K562 (cell line): ENCODE measurements around the gene ORAI3. TPM values are rescaled to one million over a fixed set of nuclear protein-coding genes. Genes with fewer than 3 reads are reported as not detected.

Source experiments
- ADNP ChIP-seq: fragments of 200-800 bp; sonication (Bioruptor generic); IDR thresholded peaks from 2 replicates; pipeline ENCODE4 v1.6.1; 2016; ENCODE audit warnings: missing genetic modification characterization, missing compliant biosample characterization
- CBFA2T3 ChIP-seq: fragments of 450-650 bp; IDR thresholded peaks from 2 replicates; pipeline ENCODE4 v1.6.1; 2017
- CHD2 ChIP-seq: IDR thresholded peaks from 2 replicates; pipeline ENCODE4 v1.6.1; 2011; ENCODE audit warnings: low read depth, low read length
- EWSR1 ChIP-seq: fragments of 450-650 bp; IDR thresholded peaks from 2 replicates; pipeline ENCODE4 v1.6.1; 2018; ENCODE audit warnings: borderline replicate concordance, mild to moderate bottlenecking, low read depth, moderate library complexity; ENCODE audit not compliant: partially characterized antibody
- FOXA1 ChIP-seq: fragments of 450-650 bp; IDR thresholded peaks from 2 replicates; pipeline ENCODE4 v1.6.1; 2016; ENCODE audit warnings: mild to moderate bottlenecking, borderline replicate concordance
- GATAD2A ChIP-seq: fragments of 450-650 bp; IDR thresholded peaks from 2 replicates; pipeline ENCODE4 v1.6.1; 2017
- MTA1 ChIP-seq: fragments of 450-650 bp; IDR thresholded peaks from 2 replicates; pipeline ENCODE4 v1.6.1; 2017; ENCODE audit warnings: borderline replicate concordance
- NR2C2 ChIP-seq, 2 experiments: fragments of 200-800 bp in 1 of 2; sonication (Bioruptor generic) in 1 of 2; sonication (generic) in 1 of 2; formaldehyde crosslinking in 1 of 2; IDR thresholded peaks; 2 replicates each; pipeline versions ENCODE4 v1.6.1 to v1.8.0; 2016 to 2022; ENCODE audit warnings: mild to moderate bottlenecking in 1 of 2, missing compliant biosample characterization in 1 of 2, missing genetic modification characterization in 1 of 2, missing genetic modification reagents in 1 of 2
- NUFIP1 ChIP-seq: fragments of 450-650 bp; IDR thresholded peaks from 2 replicates; pipeline ENCODE4 v1.6.1; 2018; ENCODE audit not compliant: partially characterized antibody
- PHB ChIP-seq: fragments of 250-450 bp; sonication (Bioruptor Pico); IDR thresholded peaks from 2 replicates; pipeline ENCODE4 v1.5.0; 2021
- PHF20 ChIP-seq: fragments of 450-650 bp; IDR thresholded peaks from 2 replicates; pipeline ENCODE4 v1.6.1; 2018; ENCODE audit not compliant: partially characterized antibody
- POLR2B ChIP-seq: fragments of 450-650 bp; IDR thresholded peaks from 2 replicates; pipeline ENCODE4 v1.6.1; 2018; ENCODE audit warnings: low read depth; ENCODE audit not compliant: partially characterized antibody
- PYGO2 ChIP-seq: fragments of 450-650 bp; IDR thresholded peaks from 2 replicates; pipeline ENCODE4 v1.6.1; 2016; ENCODE audit warnings: mild to moderate bottlenecking, missing genetic modification characterization, moderate library complexity, missing compliant biosample characterization
- RBM34 ChIP-seq: fragments of 200-400 bp; formaldehyde crosslinking; IDR thresholded peaks from 2 replicates; pipeline ENCODE4 v1.6.1; 2018; ENCODE audit warnings: low read length, borderline replicate concordance; ENCODE audit not compliant: insufficient read depth
- RFX1 ChIP-seq: fragments of 450-650 bp; IDR thresholded peaks from 2 replicates; pipeline ENCODE4 v1.6.1; 2016; ENCODE audit warnings: mild to moderate bottlenecking, moderate library complexity
- SAP30 ChIP-seq: fragments of 200-600 bp; sonication (generic); IDR thresholded peaks from 2 replicates; pipeline ENCODE4 v1.6.1; 2012; ENCODE audit warnings: borderline replicate concordance, low read depth, mild to moderate bottlenecking, moderate library complexity, low read length, control low read depth, inconsistent platforms; ENCODE audit not compliant: insufficient read depth, poor library complexity, severe bottlenecking
- SNRNP70 ChIP-seq: fragments of 200-400 bp; formaldehyde crosslinking; optimal IDR thresholded peaks from 2 replicates; pipeline ENCODE3; 2017; ENCODE audit warnings: low read depth, low read length
- ZBED1 ChIP-seq: IDR thresholded peaks from 2 replicates; pipeline ENCODE4 v1.6.1; 2014
- ZNF23 ChIP-seq: fragments of 250-450 bp; sonication (Bioruptor Pico); IDR thresholded peaks from 2 replicates; pipeline ENCODE4 v1.4.0; 2020; ENCODE audit warnings: mild to moderate bottlenecking
- ZNF263 ChIP-seq: sonication (generic); formaldehyde crosslinking; IDR thresholded peaks from 2 replicates; pipeline ENCODE4 v1.8.0; 2022; ENCODE audit warnings: mild to moderate bottlenecking, missing genetic modification reagents, borderline replicate concordance
- ZNF445 ChIP-seq: fragments of 250-450 bp; sonication (Bioruptor Pico); IDR thresholded peaks from 2 replicates; pipeline ENCODE4 v1.4.0; 2020; ENCODE audit warnings: low read depth, mild to moderate bottlenecking, moderate library complexity
- polyA plus RNA-seq, 8 experiments: library from polyadenylated mRNA; depleted of rRNA in 4 of 8; stranded (reverse) in 5 of 8; unstranded in 3 of 8; fragments of >200 nt; fragmentation: Nextera tagmentation in 2 of 8; fragmentation: Illumina TruSeq in 1 of 8; extraction: Ambion mirVana in 2 of 8; extraction: Trizol in 1 of 8; gene quantifications; 2 replicates each; pipeline versions ENCODE4 v1.2.1 to v1.2.3, GENCODE V29; 2011 to 2014; ENCODE audit warnings: inconsistent platforms in 1 of 8, missing spikeins in 1 of 8
- total RNA-seq, 7 experiments: library from RNA; depleted of rRNA in 6 of 7; stranded (reverse); fragments of >200 nt in 6 of 7; fragmentation: Illumina TruSeq in 2 of 7; extraction: Trizol in 2 of 7; gene quantifications; 2 replicates each; pipeline versions ENCODE4 v1.2.1 to v1.2.3, GENCODE V29; 2011 to 2021; ENCODE audit warnings: low replicate concordance in 1 of 7
- TF ChIP-seq, protein P1 (sequence below): fragments of 250-450 bp; sonication (Bioruptor Pico); IDR thresholded peaks from 2 replicates; pipeline ENCODE4 v1.6.1; 2021; ENCODE audit warnings: mild to moderate bottlenecking
- TF ChIP-seq, protein P2 (sequence below), 2 experiments: fragments of 450-650 bp in 1 of 2; IDR thresholded peaks; 2 replicates each; pipeline ENCODE4 v1.6.1; 2011 to 2017; ENCODE audit warnings: low read depth in 2 of 2, antibody characterized with exemption in 1 of 2, borderline replicate concordance in 1 of 2, low read length in 1 of 2, mild to moderate bottlenecking in 1 of 2, mixed read lengths in 1 of 2; ENCODE audit not compliant: control insufficient read depth in 1 of 2
- TF ChIP-seq, protein P3 (sequence below): sonication (generic); formaldehyde crosslinking; IDR thresholded peaks from 2 replicates; pipeline ENCODE4 v1.8.0; 2023; ENCODE audit warnings: mild to moderate bottlenecking, missing genetic modification reagents

The ORAI3 gene
- total and polyA plus RNA-seq, 9 of the 15 experiments (the other 6 are each of a cell fraction or from before 2014, with no cell fraction given) = 4.9 to 23.3 (median 14.1) TPM

DNA sequence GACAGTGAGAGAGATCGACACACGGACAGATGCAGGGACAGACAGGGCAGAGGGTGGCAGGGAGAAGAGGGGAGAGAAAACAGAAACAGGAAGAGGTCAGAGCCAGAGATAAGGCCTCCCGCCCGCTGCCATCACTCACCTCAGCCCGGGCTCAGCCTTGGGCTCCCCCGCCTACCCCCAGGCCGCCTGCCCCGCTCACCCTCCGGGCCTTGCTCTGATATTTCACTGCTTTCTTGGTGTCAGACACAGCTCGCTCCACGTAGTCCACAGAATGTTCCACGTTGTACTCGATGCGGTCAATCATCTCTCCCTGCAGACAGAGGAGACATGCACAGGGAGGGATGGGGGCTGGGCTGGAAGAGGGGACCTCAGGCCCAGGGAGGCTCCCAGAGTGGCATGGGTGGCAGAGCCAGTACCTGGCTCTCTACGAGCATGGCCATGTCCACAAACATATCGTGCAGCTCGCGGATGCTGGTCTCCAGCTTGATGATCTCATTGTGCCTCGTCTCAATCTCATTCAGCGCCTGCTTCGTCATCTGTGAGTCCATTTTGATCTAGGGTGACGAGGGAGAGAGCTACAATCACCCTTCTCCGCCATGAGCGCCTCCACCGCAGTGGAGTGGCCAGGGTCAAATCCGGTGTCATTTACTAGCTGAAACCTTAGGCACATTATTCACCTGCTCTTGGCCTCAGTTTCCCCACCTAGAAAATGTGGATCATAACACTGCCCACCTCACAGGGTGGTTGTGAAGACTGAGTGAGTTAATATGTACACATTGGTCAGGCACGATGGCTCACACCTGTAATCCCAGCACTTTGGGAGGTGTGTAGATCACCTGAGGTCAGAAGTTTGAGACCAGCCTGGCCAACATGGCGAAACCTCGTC lies 44.3 kb downstream of the ORAI3 start (continued):
- TF ChIP-seq GATAD2A (0 out of 2 replicates have a peak, but pooled peaks have one; percentile 4), ADNP (no peak), POLR2B (no peak), RFX1 (no peak), EWSR1 (no peak), PHB (CRISPR knock-in tag) (no peak), SNRNP70 (no peak), PHF20 (peak; percentile 19), FOXA1 (no peak), RBM34 (no peak), PYGO2 (no peak), ZBED1 (no peak), ZNF263 (CRISPR knock-in tag) (no peak), ZNF445 (no peak), CHD2 (no peak), SAP30 (no peak), ZNF23 (CRISPR knock-in tag) (no peak), CBFA2T3 (no peak), NUFIP1 (no peak), NR2C2 (CRISPR knock-in tag; IDR thresholded peaks at IDR 0.05) (no peak), NR2C2 (tag; IDR thresholded peaks at IDR 0.05) (peak; percentile 28; the same call in 1 of the 2 replicates), MTA1 (0 out of 2 replicates have a peak, but pooled peaks have one; percentile 16)
- TF ChIP-seq, protein P1, sequence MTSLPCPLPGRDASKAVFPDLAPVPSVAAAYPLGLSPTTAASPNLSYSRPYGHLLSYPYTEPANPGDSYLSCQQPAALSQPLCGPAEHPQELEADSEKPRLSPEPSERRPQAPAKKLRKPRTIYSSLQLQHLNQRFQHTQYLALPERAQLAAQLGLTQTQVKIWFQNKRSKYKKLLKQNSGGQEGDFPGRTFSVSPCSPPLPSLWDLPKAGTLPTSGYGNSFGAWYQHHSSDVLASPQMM (CRISPR knock-in tag) = no peak
- TF ChIP-seq, protein P2, sequence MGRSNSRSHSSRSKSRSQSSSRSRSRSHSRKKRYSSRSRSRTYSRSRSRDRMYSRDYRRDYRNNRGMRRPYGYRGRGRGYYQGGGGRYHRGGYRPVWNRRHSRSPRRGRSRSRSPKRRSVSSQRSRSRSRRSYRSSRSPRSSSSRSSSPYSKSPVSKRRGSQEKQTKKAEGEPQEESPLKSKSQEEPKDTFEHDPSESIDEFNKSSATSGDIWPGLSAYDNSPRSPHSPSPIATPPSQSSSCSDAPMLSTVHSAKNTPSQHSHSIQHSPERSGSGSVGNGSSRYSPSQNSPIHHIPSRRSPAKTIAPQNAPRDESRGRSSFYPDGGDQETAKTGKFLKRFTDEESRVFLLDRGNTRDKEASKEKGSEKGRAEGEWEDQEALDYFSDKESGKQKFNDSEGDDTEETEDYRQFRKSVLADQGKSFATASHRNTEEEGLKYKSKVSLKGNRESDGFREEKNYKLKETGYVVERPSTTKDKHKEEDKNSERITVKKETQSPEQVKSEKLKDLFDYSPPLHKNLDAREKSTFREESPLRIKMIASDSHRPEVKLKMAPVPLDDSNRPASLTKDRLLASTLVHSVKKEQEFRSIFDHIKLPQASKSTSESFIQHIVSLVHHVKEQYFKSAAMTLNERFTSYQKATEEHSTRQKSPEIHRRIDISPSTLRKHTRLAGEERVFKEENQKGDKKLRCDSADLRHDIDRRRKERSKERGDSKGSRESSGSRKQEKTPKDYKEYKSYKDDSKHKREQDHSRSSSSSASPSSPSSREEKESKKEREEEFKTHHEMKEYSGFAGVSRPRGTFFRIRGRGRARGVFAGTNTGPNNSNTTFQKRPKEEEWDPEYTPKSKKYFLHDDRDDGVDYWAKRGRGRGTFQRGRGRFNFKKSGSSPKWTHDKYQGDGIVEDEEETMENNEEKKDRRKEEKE (IDR thresholded peaks at IDR 0.05; ENCODE audit: borderline replicate concordance in 1 of 2, control insufficient read depth in 1 of 2, low read depth in 2 of 2, low read length in 1 of 2) = no peak
- TF ChIP-seq, protein P3, sequence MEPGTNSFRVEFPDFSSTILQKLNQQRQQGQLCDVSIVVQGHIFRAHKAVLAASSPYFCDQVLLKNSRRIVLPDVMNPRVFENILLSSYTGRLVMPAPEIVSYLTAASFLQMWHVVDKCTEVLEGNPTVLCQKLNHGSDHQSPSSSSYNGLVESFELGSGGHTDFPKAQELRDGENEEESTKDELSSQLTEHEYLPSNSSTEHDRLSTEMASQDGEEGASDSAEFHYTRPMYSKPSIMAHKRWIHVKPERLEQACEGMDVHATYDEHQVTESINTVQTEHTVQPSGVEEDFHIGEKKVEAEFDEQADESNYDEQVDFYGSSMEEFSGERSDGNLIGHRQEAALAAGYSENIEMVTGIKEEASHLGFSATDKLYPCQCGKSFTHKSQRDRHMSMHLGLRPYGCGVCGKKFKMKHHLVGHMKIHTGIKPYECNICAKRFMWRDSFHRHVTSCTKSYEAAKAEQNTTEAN (CRISPR knock-in tag) = no peak
